Calu3 (cell line): ENCODE results near the gene IL23A. TPM values are rescaled to one million over a fixed set of nuclear protein-coding genes. Genes with fewer than 3 reads are reported as not detected.
A peak's percentile ranks its signal among the peaks of the same experiment; 100 is the strongest.

ENCODE experiments used
- BruUV-seq: library from RNA; stranded (reverse); fragments of 400-500 nt; replicated peaks from 2 replicates; lab custom pipeline; 2021; lab: Mats Ljungman, UMichigan
- CTCF ChIA-PET: fragments of 300-600 bp; sonication (Branson Sonifier 250); formaldehyde crosslinking; loops from one replicate; lab custom pipeline; 2022; ENCODE audit warnings: antibody characterized with exemption; lab: Charles Lee
- DNase-seq: peaks from one replicate; pipeline ENCODE4 v3.0.0; 2022
- H3K27ac Mint-ChIP-seq: one replicate; pipeline ENCODE4 v1.8.0; 2022; ENCODE audit warnings: mixed read lengths; ENCODE audit not compliant: unreplicated experiment
- H3K27me3 Mint-ChIP-seq: one replicate; pipeline ENCODE4 v1.8.0; 2022; ENCODE audit warnings: mixed read lengths; ENCODE audit not compliant: unreplicated experiment
- H3K36me3 Mint-ChIP-seq: one replicate; pipeline ENCODE4 v1.8.0; 2022; ENCODE audit warnings: mild to moderate bottlenecking, moderate library complexity, mixed read lengths; ENCODE audit not compliant: insufficient read depth, unreplicated experiment
- H3K4me1 Mint-ChIP-seq: one replicate; pipeline ENCODE4 v1.8.0; 2022; ENCODE audit warnings: mild to moderate bottlenecking, low read depth, mixed read lengths; ENCODE audit not compliant: unreplicated experiment
- H3K4me3 Mint-ChIP-seq: one replicate; pipeline ENCODE4 v1.8.0; 2022; ENCODE audit warnings: mild to moderate bottlenecking, low read depth, moderate library complexity, mixed read lengths; ENCODE audit not compliant: unreplicated experiment
- H3K9me3 Mint-ChIP-seq: one replicate; pipeline ENCODE4 v1.8.0; 2022; ENCODE audit warnings: low read depth, mixed read lengths; ENCODE audit not compliant: unreplicated experiment
- intact Hi-C: fragments of 100-400 bp; cut with micrococcal nuclease; formaldehyde crosslinking; loops from one replicate; pipeline ENCODE4 v1.10.0; 2022; ENCODE audit not compliant: unreplicated experiment
- total RNA-seq: library from RNA; stranded (reverse); gene quantifications from 2 replicates; pipeline ENCODE4 v1.2.3, GENCODE V29; 2022
- TF ChIP-seq, protein P1 (sequence below): fragments of 200-600 bp; IDR thresholded peaks from one replicate; pipeline ENCODE4 v1.8.0; 2022; ENCODE audit warnings: antibody characterized with exemption; ENCODE audit not compliant: unreplicated experiment

Gene IL23A
- total RNA-seq, 1 experiment from 2014 or later = 2.9 TPM

DNA sequence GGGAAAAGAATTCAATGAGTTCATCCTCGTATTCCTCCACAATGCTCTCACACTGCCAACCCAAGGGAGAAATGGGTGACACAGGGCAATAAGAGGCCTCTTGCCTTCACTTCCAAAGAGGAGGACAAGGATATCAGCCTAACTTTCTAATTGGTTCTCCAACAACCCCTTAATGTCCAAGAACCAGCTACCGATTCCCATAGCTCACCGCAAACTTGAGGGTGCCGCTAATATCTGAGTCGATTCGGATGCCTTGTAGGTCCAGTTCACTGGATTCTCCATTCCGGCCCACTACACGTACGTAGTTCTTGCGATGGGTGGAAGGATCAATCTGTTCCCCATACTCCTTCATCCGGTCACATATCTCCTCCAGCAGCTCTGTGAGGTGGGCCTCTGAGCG lies 27.7 kb upstream of the IL23A start:
- TF ChIP-seq, protein P1, sequence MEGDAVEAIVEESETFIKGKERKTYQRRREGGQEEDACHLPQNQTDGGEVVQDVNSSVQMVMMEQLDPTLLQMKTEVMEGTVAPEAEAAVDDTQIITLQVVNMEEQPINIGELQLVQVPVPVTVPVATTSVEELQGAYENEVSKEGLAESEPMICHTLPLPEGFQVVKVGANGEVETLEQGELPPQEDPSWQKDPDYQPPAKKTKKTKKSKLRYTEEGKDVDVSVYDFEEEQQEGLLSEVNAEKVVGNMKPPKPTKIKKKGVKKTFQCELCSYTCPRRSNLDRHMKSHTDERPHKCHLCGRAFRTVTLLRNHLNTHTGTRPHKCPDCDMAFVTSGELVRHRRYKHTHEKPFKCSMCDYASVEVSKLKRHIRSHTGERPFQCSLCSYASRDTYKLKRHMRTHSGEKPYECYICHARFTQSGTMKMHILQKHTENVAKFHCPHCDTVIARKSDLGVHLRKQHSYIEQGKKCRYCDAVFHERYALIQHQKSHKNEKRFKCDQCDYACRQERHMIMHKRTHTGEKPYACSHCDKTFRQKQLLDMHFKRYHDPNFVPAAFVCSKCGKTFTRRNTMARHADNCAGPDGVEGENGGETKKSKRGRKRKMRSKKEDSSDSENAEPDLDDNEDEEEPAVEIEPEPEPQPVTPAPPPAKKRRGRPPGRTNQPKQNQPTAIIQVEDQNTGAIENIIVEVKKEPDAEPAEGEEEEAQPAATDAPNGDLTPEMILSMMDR = no peak
- H3K9me3 Mint-ChIP-seq = no peaks in the 10 kb centered on the region
- intact Hi-C loops = no loop called here
- DNase-seq = no peak
- no peaks in the 10 kb centered on the region for H3K4me1 Mint-ChIP-seq
- CTCF ChIA-PET = no interaction called here
- no peaks in the 10 kb centered on the region for H3K27me3 Mint-ChIP-seq
- H3K27ac Mint-ChIP-seq = no peak overlapping the region
- H3K4me3 Mint-ChIP-seq = no peak overlapping the region
- peaks cover 82% of the 10 kb centered on the region for H3K36me3 Mint-ChIP-seq
- no TSS peak for BruUV-seq

DNA sequence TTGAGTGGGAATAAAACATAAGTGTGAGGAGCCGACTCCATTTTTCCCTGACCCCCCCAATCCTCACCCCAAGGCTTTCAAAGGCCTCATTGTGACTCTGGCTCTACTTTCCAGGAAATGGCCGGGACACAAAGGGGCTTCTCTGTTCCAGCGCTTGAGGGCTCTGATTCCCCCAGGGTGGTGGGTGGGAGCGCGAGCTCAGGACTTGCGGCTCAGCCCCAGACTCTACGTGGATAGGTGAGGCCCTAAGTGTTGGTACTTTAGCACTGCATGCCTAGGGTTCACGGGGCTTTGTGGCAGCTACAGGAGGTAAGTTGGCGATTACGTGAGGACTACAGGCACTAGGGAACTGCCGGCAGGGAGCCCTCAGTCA lies 23.4 kb upstream of the IL23A start:
- no peak for DNase-seq
- CTCF ChIA-PET = interaction anchor here (1.0 to 2.2 kb wide), 6 partner anchors 11 to 149 kb away, joined by 3 to 22 read pairs (median 8); partner anchors contain the start of genes PAN2, RNF41 and STAT2
- TF ChIP-seq, protein P1 = no peak
- Mint-ChIP-seq H3K4me1 (no peaks in the 10 kb centered on the region), H3K36me3 (peaks cover 57% of the 10 kb centered on the region), H3K9me3 (no peaks in the 10 kb centered on the region), H3K4me3 (peak overlapping the region; percentile 100), H3K27ac (peak overlapping the region; percentile 99), H3K27me3 (no peaks in the 10 kb centered on the region)
- intact Hi-C loops = no loop called here
- TSS peak; percentile 74 for BruUV-seq

DNA sequence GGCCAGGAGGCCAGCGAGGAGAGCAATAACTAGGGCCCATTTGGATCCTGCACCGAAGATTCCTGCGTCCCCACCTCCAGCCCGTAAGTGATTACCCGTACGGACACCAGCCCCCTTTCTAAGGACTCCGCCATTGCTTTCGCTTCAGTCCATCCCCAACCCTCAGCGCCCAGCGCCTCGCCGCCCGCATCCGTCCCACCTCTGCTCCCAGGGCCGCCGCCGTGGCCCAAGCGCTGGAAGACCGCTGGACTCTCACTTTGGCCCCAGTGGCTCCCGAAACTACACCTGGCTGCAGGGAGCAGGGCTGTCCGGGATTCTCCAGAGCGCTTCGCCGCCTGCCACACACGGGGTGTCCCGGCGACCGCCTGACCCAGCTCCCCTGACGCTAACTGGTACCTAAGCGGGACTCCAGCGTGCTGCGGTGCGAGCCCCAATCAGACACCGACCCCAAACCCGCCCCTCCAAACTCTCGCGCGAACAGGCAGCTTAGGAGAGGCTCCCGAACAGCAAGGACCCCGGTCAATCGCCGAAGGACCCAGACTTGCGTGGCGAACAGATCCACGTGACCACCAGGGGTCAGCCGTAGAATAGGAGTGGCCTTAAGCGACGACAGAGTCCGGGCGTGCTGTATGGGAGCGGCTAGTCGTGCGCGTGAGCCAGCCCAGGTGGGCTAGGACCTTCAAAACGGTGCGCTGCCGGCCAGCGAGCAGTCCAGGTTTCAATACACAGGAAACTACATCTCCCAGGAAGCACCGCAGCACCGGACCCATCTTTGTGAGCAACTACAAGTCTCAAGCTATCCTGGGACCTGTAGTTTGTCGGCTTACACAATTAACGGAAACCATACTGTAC lies 22.8 kb upstream of the IL23A start, which contains the start of gene CNPY2:
CNPY2 (minus strand) TSS at position 367 of the 852 bp plus-strand sequence. CDS start 771 bp downstream, outside the sequence.
- CTCF ChIA-PET = interaction anchor here (0.6 to 2.2 kb wide), 8 partner anchors 11 to 572 kb away, joined by 3 to 22 read pairs (median 4); partner anchors contain the start of genes PAN2, RNF41 and STAT2
- Mint-ChIP-seq H3K27ac (peak within 1 kb of the TSS; percentile 99), H3K9me3 (no peaks in the 10 kb centered on the region), H3K27me3 (no peaks in the 10 kb centered on the region), H3K4me3 (peak within 1 kb of the TSS; percentile 100), H3K36me3 (peaks cover 51% of the 10 kb centered on the region), H3K4me1 (no peaks in the 10 kb centered on the region)
- BruUV-seq = no TSS peak
- peak; percentile 98 for DNase-seq
- TF ChIP-seq, protein P1 = no peak
- intact Hi-C loops = loop anchor here (1.0 kb wide), 2 partner anchors 17 to 148 kb away; partner anchors contain the start of gene PAN2

DNA sequence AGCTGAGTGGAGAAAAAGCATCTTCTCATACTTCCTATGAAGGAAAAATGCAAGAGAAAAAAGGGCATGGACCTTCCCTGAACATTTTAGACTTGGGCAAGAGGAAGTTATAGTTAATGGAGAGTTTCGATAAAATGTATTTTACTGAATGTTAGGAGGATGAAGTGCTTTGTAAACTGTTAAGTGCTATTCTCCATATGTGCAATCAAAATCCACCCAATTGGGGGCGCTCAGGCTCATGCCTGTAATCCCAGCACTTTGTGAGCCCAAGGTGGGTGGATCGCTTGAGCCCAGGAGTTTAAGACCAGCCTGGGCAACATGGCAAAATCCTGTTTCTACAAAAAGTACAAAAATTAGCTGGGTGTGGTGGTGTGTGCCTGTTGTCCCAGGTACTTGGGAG lies 21.0 kb upstream of the IL23A start:
- Mint-ChIP-seq H3K4me1 (no peaks in the 10 kb centered on the region), H3K4me3 (no peak overlapping the region), H3K27ac (no peak overlapping the region), H3K36me3 (peaks cover 35% of the 10 kb centered on the region), H3K9me3 (no peaks in the 10 kb centered on the region), H3K27me3 (no peaks in the 10 kb centered on the region)
- no peak for DNase-seq
- TF ChIP-seq, protein P1 = no peak
- intact Hi-C loops = no loop called here
- CTCF ChIA-PET = no interaction called here
- BruUV-seq = no TSS peak
